Measurements from ENCODE around the gene TCERG1L.

The TCERG1L gene

GRCh38 chr10:131314799-131315198, 3.3 kb upstream of the TCERG1L start:
- DNase-seq: no peak

- no peak for DNase-seq
Measured at GRCh38 chr10:131314148-131314547, 2.6 kb upstream of the TCERG1L start.

GRCh38 chr10:131313377-131313776, 1.9 kb upstream of the TCERG1L start:
- DNase-seq: no peak

- no peak for DNase-seq
Measured at GRCh38 chr10:131312478-131312836, 936 bp upstream of the TCERG1L start.

- DNase-seq: no peak
Measured at GRCh38 chr10:131311402-131311660, 190 bp downstream of the TCERG1L start.

- no peak for DNase-seq
Measured at GRCh38 chr10:131310551-131311401, 745 bp downstream of the TCERG1L start.

- DNase-seq: no peak
Measured at GRCh38 chr10:131310142-131310541, 1.4 kb downstream of the TCERG1L start.

- DNase-seq: no peak
Measured at GRCh38 chr10:131300508-131300907, 11.0 kb downstream of the TCERG1L start.

- no peak for DNase-seq
Measured at GRCh38 chr10:131290781-131291180, 20.7 kb downstream of the TCERG1L start.

- no peak for DNase-seq
Measured at GRCh38 chr10:131288648-131289047, 22.9 kb downstream of the TCERG1L start.

- DNase-seq: no peak
Measured at GRCh38 chr10:131282961-131283360, 28.6 kb downstream of the TCERG1L start.

GRCh38 chr10:131280101-131280500, 31.4 kb downstream of the TCERG1L start:
- DNase-seq: no peak

GRCh38 chr10:131279516-131279915, 32.0 kb downstream of the TCERG1L start:
- no peak for DNase-seq

GRCh38 chr10:131277969-131278368, 33.6 kb downstream of the TCERG1L start:
- no peak for DNase-seq

- no peak for DNase-seq
Measured at GRCh38 chr10:131277278-131277677, 34.2 kb downstream of the TCERG1L start.

- DNase-seq: no peak
Measured at GRCh38 chr10:131275691-131276090, 35.8 kb downstream of the TCERG1L start.

- DNase-seq: no peak
Measured at GRCh38 chr10:131274883-131275282, 36.6 kb downstream of the TCERG1L start.

GRCh38 chr10:131274133-131274880, 37.2 kb downstream of the TCERG1L start:
- no peak for DNase-seq

GRCh38 chr10:131273476-131273875, 38.0 kb downstream of the TCERG1L start:
- DNase-seq: no peak

GRCh38 chr10:131272897-131273451, 38.5 kb downstream of the TCERG1L start:
- DNase-seq: no peak

- DNase-seq: no peak
Measured at GRCh38 chr10:131271966-131272365, 39.6 kb downstream of the TCERG1L start.

GRCh38 chr10:131271195-131271880, 40.2 kb downstream of the TCERG1L start:
- no peak for DNase-seq

- no peak for DNase-seq
Measured at GRCh38 chr10:131270461-131271190, 40.9 kb downstream of the TCERG1L start.

Measured in CD4-positive, alpha-beta T cell treated with Interleukin-4 for 4 hours (primary cell).